GM12872 (cell line): Measurements from ENCODE around the gene HACD3.

ENCODE experiments used
- CTCF ChIP-seq: IDR thresholded peaks from 3 replicates; pipeline ENCODE4 v1.5.1; 2011; ENCODE audit warnings: low read depth, mild to moderate bottlenecking, low read length, moderate library complexity; ENCODE audit not compliant: insufficient read depth

The HACD3 gene

GRCh38 chr15:65529762-65530317 is 423 bp upstream of the HACD3 start:
- TF ChIP-seq CTCF, result no peak

- TF ChIP-seq CTCF, result no peak
Measured at GRCh38 chr15:65532738-65533051, 2.4 kb downstream of the HACD3 start.

GRCh38 chr15:65533057-65533756 is 2.9 kb downstream of the HACD3 start:
- no peak for TF ChIP-seq CTCF

- no peak for TF ChIP-seq CTCF
Measured at GRCh38 chr15:65535192-65535591, 4.9 kb downstream of the HACD3 start.

- no peak for TF ChIP-seq CTCF
Measured at GRCh38 chr15:65540314-65540713, 10.1 kb downstream of the HACD3 start.

GRCh38 chr15:65541231-65541820 is 11.1 kb downstream of the HACD3 start:
- TF ChIP-seq CTCF, result no peak

GRCh38 chr15:65547841-65548240 is 17.6 kb downstream of the HACD3 start:
- no peak for TF ChIP-seq CTCF
